GM12864 (cell line): ENCODE results near the gene SYT3.

Experiments used
- DNase-seq: peaks from one replicate; pipeline ENCODE4 v3.0.0-alpha.2; 2011; ENCODE audit warnings: low read depth
- H3K4me3 ChIP-seq: 2 replicates; pipeline ENCODE4 v1.5.1; 2011; ENCODE audit warnings: mild to moderate bottlenecking, low read depth, low read length, control low read depth
- CTCF ChIP-seq: IDR thresholded peaks from 2 replicates; pipeline ENCODE4 v1.5.1; 2011; ENCODE audit warnings: low read depth, mild to moderate bottlenecking, moderate library complexity, low read length, control low read depth, inconsistent platforms; ENCODE audit errors: missing control alignments

The SYT3 gene

GRCh38 chr19:50646074-50646807, 6.6 kb upstream of the SYT3 start:
- no peak overlapping the region for H3K4me3 ChIP-seq
- no peak for TF ChIP-seq CTCF
- no peak for DNase-seq

GRCh38 chr19:50645107-50645506, 5.4 kb upstream of the SYT3 start:
- DNase-seq: no peak
- no peak overlapping the region for H3K4me3 ChIP-seq
- TF ChIP-seq CTCF: no peak

- H3K4me3 ChIP-seq: no peak overlapping the region
- DNase-seq: no peak
- TF ChIP-seq CTCF: no peak
These were observed 4.7 kb upstream of the SYT3 start for GRCh38 chr19:50644315-50644915.

- no peak for DNase-seq
- TF ChIP-seq CTCF: no peak
- no peak overlapping the region for H3K4me3 ChIP-seq
These were observed 687 bp upstream of the SYT3 start for GRCh38 chr19:50640368-50640767.

GRCh38 chr19:50638600-50638999, 1.1 kb downstream of the SYT3 start:
- no peak for DNase-seq
- TF ChIP-seq CTCF: no peak
- no peak overlapping the region for H3K4me3 ChIP-seq

GRCh38 chr19:50636317-50637085, 3.2 kb downstream of the SYT3 start:
- TF ChIP-seq CTCF: no peak
- H3K4me3 ChIP-seq: no peak overlapping the region
- DNase-seq: no peak
